IMR-90 (cell line): ENCODE data around the gene RANBP10. TPM values are rescaled to one million over a fixed set of nuclear protein-coding genes. Genes with fewer than 3 reads are reported as not detected.

Source experiments
- ATAC-seq: fragments of 200-7000 bp; cut with Tn5 transposase; 2 replicates; pipeline ENCODE4 v1.9.1; 2020; ENCODE audit warnings: low read depth, mild to moderate bottlenecking, moderate library complexity
- BruUV-seq: library from RNA; stranded (reverse); fragments of 400-500 nt; replicated peaks from 2 replicates; lab custom pipeline; 2021; lab: Mats Ljungman, UMichigan
- CTCF ChIA-PET: fragments of 300-600 bp; formaldehyde crosslinking; extraction: SDS; loops from one replicate; lab custom pipeline; 2021; ENCODE audit warnings: antibody characterized with exemption; lab: Yijun Ruan, JAX
- POLR2A ChIA-PET: fragments of 300-600 bp; sonication (Branson Sonifier 250); formaldehyde crosslinking; loops from one replicate; lab custom pipeline; 2022; ENCODE audit warnings: antibody characterized with exemption; ENCODE audit not compliant: unreplicated experiment; lab: Charles Lee
- DNase-seq: peaks from one replicate; pipeline ENCODE4 v3.0.0; 2013
- H2AFZ ChIP-seq: replicated peaks from 2 replicates; pipeline ENCODE3; 2013; ENCODE audit warnings: low read length, mild to moderate bottlenecking; ENCODE audit not compliant: poor library complexity
- H2AK5ac ChIP-seq: 2 replicates; pipeline ENCODE4 v1.6.1; 2013; ENCODE audit warnings: low read depth, low read length, inconsistent platforms
- H2AK9ac ChIP-seq: replicated peaks from 2 replicates; pipeline ENCODE3; 2013; ENCODE audit warnings: mild to moderate bottlenecking, low read depth, low read length, moderate library complexity; ENCODE audit not compliant: poor library complexity
- H2BK120ac ChIP-seq: 2 replicates; pipeline ENCODE4 v1.6.1; 2013; ENCODE audit warnings: low read depth, low read length, inconsistent platforms
- H2BK15ac ChIP-seq: 3 replicates; pipeline ENCODE4 v1.6.1; 2013; ENCODE audit warnings: low read depth, low read length, inconsistent platforms
- H2BK20ac ChIP-seq: 2 replicates; pipeline ENCODE4 v1.6.1; 2013; ENCODE audit warnings: low read depth, mild to moderate bottlenecking, inconsistent platforms, low read length, moderate library complexity
- H2BK5ac ChIP-seq: 2 replicates; pipeline ENCODE4 v1.6.1; 2013; ENCODE audit warnings: mild to moderate bottlenecking, low read depth, low read length, inconsistent platforms; ENCODE audit not compliant: poor library complexity, severe bottlenecking
- H3K14ac ChIP-seq: replicated peaks from 2 replicates; pipeline ENCODE4 v1.6.1; 2013; ENCODE audit warnings: low read depth, low read length, inconsistent platforms
- H3K18ac ChIP-seq: 2 replicates; pipeline ENCODE4 v1.6.1; 2013; ENCODE audit warnings: low read depth, low read length, control low read depth
- H3K23ac ChIP-seq: 2 replicates; pipeline ENCODE4 v1.6.1; 2013; ENCODE audit warnings: low read depth, low read length, inconsistent platforms
- H3K27ac ChIP-seq: 2 replicates; pipeline ENCODE4 v1.5.1; 2013; ENCODE audit warnings: mild to moderate bottlenecking, control low read depth, low read length; ENCODE audit not compliant: insufficient read depth
- H3K27me3 ChIP-seq: 2 replicates; pipeline ENCODE4 v1.6.1; 2013; ENCODE audit warnings: low read length; ENCODE audit not compliant: control insufficient read depth, insufficient read depth
- H3K36me3 ChIP-seq: 2 replicates; pipeline ENCODE4 v1.6.1; 2013; ENCODE audit warnings: low read length, mixed read lengths; ENCODE audit not compliant: control insufficient read depth, insufficient read depth
- H3K4ac ChIP-seq: 2 replicates; pipeline ENCODE4 v1.6.1; 2013; ENCODE audit warnings: low read depth, low read length, inconsistent platforms
- H3K4me1 ChIP-seq: 2 replicates; pipeline ENCODE4 v1.6.1; 2013; ENCODE audit warnings: low read length, mixed read lengths; ENCODE audit not compliant: control insufficient read depth, insufficient read depth
- H3K4me2 ChIP-seq: 2 replicates; pipeline ENCODE4 v1.6.1; 2013; ENCODE audit warnings: low read depth, mild to moderate bottlenecking, control low read depth, low read length, moderate library complexity
- H3K4me3 ChIP-seq: 2 replicates; pipeline ENCODE4 v1.5.1; 2013; ENCODE audit warnings: low read depth, mild to moderate bottlenecking, control low read depth, low read length, moderate library complexity; ENCODE audit not compliant: insufficient read depth
- H3K56ac ChIP-seq: 2 replicates; pipeline ENCODE4 v1.6.1; 2013; ENCODE audit warnings: low read length, inconsistent platforms; ENCODE audit not compliant: insufficient read depth; ENCODE audit errors: extremely low read depth
- H3K79me1 ChIP-seq, 2 experiments: 2 replicates each; pipeline ENCODE4 v1.6.1; 2013; ENCODE audit warnings: low read length in 2 of 2, inconsistent platforms in 1 of 2, low read depth in 1 of 2
- H3K9ac ChIP-seq: 2 replicates; pipeline ENCODE4 v1.6.1; 2013; ENCODE audit warnings: low read depth, low read length, control low read depth
- H3K9me1 ChIP-seq: 2 replicates; pipeline ENCODE4 v1.6.1; 2013; ENCODE audit warnings: low read length, inconsistent platforms; ENCODE audit not compliant: insufficient read depth
- H3K9me3 ChIP-seq: 2 replicates; pipeline ENCODE4 v1.6.1; 2013; ENCODE audit warnings: low read length; ENCODE audit not compliant: control insufficient read depth, insufficient read depth
- H4K20me1 ChIP-seq: 2 replicates; pipeline ENCODE4 v1.6.1; 2013; ENCODE audit warnings: low read length, inconsistent platforms; ENCODE audit not compliant: insufficient read depth
- H4K5ac ChIP-seq: 2 replicates; pipeline ENCODE4 v1.6.1; 2013; ENCODE audit warnings: mild to moderate bottlenecking, low read depth, low read length, control low read depth
- H4K8ac ChIP-seq, 2 experiments: 2 replicates each; pipeline ENCODE4 v1.6.1; 2013; ENCODE audit warnings: low read depth in 2 of 2, low read length in 2 of 2, control low read depth in 1 of 2, inconsistent platforms in 1 of 2
- H4K91ac ChIP-seq: 2 replicates; pipeline ENCODE4 v1.6.1; 2013; ENCODE audit warnings: low read depth, low read length, inconsistent platforms; ENCODE audit not compliant: insufficient read depth
- CEBPB ChIP-seq: IDR thresholded peaks from 2 replicates; pipeline ENCODE4 v1.6.1; 2012; ENCODE audit warnings: low read depth, low read length, improper control_type of control experiment
- CHD1 ChIP-seq: IDR thresholded peaks from 2 replicates; pipeline ENCODE4 v1.6.1; 2012; ENCODE audit warnings: low read depth, low read length, improper control_type of control experiment
- MAFK ChIP-seq: IDR thresholded peaks from 2 replicates; pipeline ENCODE4 v1.6.1; 2012; ENCODE audit warnings: low read depth, low read length, improper control_type of control experiment
- WGBS, 2 experiments: methylation state at CpG; one replicate each; pipeline versions ENCODE4 v1.1.5 to v1.1.7; 2013; ENCODE audit warnings: missing lambda C conversion rate in 2 of 2; ENCODE audit not compliant: insufficient read length in 1 of 2; ENCODE audit errors: extremely low coverage in 2 of 2; 5-methylcytosine and 5-hydroxymethylcytosine counted together
- dilution Hi-C: fragments of 300-500 bp; cut with HindIII; formaldehyde crosslinking; loops from one replicate; pipeline ENCODE4 v1.14.3; 2018; ENCODE audit warnings: low sequenced_read_pairs; ENCODE audit not compliant: unreplicated experiment
- in situ Hi-C: fragments of 300-500 bp; cut with MboI; formaldehyde crosslinking; loops from 3 replicates; pipeline ENCODE4 v1.14.3; 2019; ENCODE audit warnings: low sequenced_read_pairs, inconsistent platforms, mixed read lengths
- intact Hi-C: fragments of 100-400 bp; cut with micrococcal nuclease; formaldehyde crosslinking; loops from 2 replicates; pipeline ENCODE4 v1.10.0; 2022
- polyA plus RNA-seq, 3 experiments: library from polyadenylated mRNA; depleted of rRNA; stranded (reverse); fragments of >200 nt; gene quantifications; 2 replicates each; pipeline ENCODE4 v1.2.3, GENCODE V29; 2012; ENCODE audit warnings: low replicate concordance in 1 of 3
- total RNA-seq: library from RNA; depleted of rRNA; stranded (reverse); fragments of >200 nt; gene quantifications from 2 replicates; pipeline ENCODE4 v1.2.3, GENCODE V29; 2012

Gene RANBP10
- total and polyA plus RNA-seq, 2 of the 4 experiments (the other 2 are of a cell fraction), result 2.7 to 12.1 TPM

DNA sequence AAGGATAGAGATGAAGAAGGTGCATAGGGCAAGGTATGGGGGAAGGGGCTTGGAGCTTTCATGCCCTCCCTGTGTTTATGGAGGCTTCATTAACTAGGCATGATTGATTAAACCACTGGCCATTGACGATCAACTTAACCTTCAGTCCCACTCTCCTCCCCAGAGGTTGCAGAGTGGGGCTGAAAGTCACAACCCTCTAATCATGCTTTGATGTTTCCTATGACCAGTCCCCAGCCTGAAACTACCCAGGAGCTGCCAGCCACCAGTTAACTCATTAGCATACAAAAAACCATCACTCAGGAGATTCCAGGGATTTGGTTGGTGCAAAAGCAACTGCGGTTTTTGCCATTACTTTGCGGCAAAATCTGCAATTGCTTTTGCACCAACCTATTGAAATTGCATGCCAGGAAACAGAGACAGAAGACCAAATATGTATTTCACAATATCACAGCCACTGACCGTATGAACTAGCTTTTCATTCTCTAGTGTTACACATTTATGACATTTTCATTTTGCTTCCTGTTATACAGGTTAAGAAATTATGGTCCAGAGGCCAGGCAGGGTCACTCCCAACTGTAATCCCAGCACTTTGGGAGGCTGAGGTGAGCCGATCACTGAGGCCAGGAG, 92.6 kb downstream of the RANBP10 start:
- ATAC-seq, result no peak
- Histone ChIP-seq H2AK9ac (no peak overlapping the region), H4K20me1 (peaks cover 8% of the 10 kb centered on the region), H3K4me3 (no peak overlapping the region), H3K9ac (no peak overlapping the region), H3K27me3 (no peaks in the 10 kb centered on the region), H4K91ac (no peak overlapping the region), H4K5ac (no peak overlapping the region), H3K23ac (no peak overlapping the region), H2BK15ac (no peak overlapping the region), H3K18ac (no peak overlapping the region), H3K36me3 (no peaks in the 10 kb centered on the region; the same call in 1 of the 2 replicates), H3K79me1 (peaks cover 26 to 53% of the 10 kb centered on the region in 2 experiments), H2BK120ac (no peak overlapping the region), H3K4me1 (peaks cover 3% of the 10 kb centered on the region), H3K4me2 (no peak overlapping the region), H3K9me1 (peaks cover 15% of the 10 kb centered on the region), H3K4ac (no peak overlapping the region), H3K56ac (no peak overlapping the region), H3K27ac (no peak overlapping the region), H2BK20ac (no peak overlapping the region), H2AFZ (no peak overlapping the region), H3K14ac (no peak overlapping the region), H2BK5ac (no peak overlapping the region), H4K8ac (no peak overlapping the region), H3K9me3 (no peaks in the 10 kb centered on the region), H2AK5ac (no peak overlapping the region)
- dilution Hi-C loops (no loop called here), intact Hi-C loops (no loop called here), in situ Hi-C loops (no loop called here)
- no peak for DNase-seq
- BruUV-seq, result no TSS peak
- TF ChIP-seq CHD1 (no peak), MAFK (no peak), CEBPB (peak; percentile 70)
- no CpG with 5 or more reads among the region's 5 CpGs for WGBS, 2 experiments
- CTCF ChIA-PET, result no interaction called here
- POLR2A ChIA-PET, result no interaction called here
